Suprapubic skin (tissue), 4 donors: Measurements from ENCODE around the gene TIMP1. TPM values are rescaled to one million over a fixed set of nuclear protein-coding genes. Genes with fewer than 3 reads are reported as not detected.
A peak's percentile ranks its signal among the peaks of the same experiment; 100 is the strongest.

Experiments
- DNase-seq, 2 donors: peaks; one replicate each; pipeline ENCODE4 v3.0.0-alpha.2; 2019; ENCODE audit warnings: low spot score in 2 of 2
- H3K27ac ChIP-seq: fragments of 200-600 bp; sonication (generic); one replicate; pipeline ENCODE4 v1.5.1; 2019
- H3K27me3 ChIP-seq: fragments of 200-600 bp; sonication (generic); one replicate; pipeline ENCODE4 v1.5.1; 2019
- H3K36me3 ChIP-seq: fragments of 200-600 bp; sonication (generic); one replicate; pipeline ENCODE4 v1.5.1; 2019
- H3K4me1 ChIP-seq: fragments of 200-600 bp; sonication (generic); one replicate; pipeline ENCODE4 v1.5.1; 2019
- H3K4me3 ChIP-seq: fragments of 200-600 bp; sonication (generic); one replicate; pipeline ENCODE4 v1.5.1; 2019; ENCODE audit warnings: mild to moderate bottlenecking
- H3K9me3 ChIP-seq: fragments of 200-600 bp; sonication (generic); one replicate; pipeline ENCODE4 v1.5.1; 2019
- CTCF ChIP-seq, 2 donors: fragments of 200-600 bp in 1 of 2; fragments of 450-650 bp in 1 of 2; sonication (generic) in 1 of 2; IDR thresholded peaks; one replicate each; pipeline ENCODE4 v1.5.1; 2016 to 2019; ENCODE audit warnings: antibody characterized with exemption in 2 of 2, mild to moderate bottlenecking in 1 of 2, moderate library complexity in 1 of 2
- EP300 ChIP-seq: sonication (generic); formaldehyde crosslinking; IDR thresholded peaks from one replicate; pipeline ENCODE4 v1.6.1; 2017; ENCODE audit warnings: antibody characterized with exemption
- POLR2A ChIP-seq, 2 donors: fragments of 450-650 bp; IDR thresholded peaks; one replicate each; pipeline ENCODE4 v1.6.1; 2017; ENCODE audit warnings: antibody characterized with exemption in 2 of 2, mild to moderate bottlenecking in 2 of 2, moderate library complexity in 2 of 2
- POLR2AphosphoS5 ChIP-seq, 3 donors: sonication (generic); formaldehyde crosslinking; IDR thresholded peaks; one replicate each; pipeline ENCODE4 v1.6.1; 2017; ENCODE audit warnings: antibody characterized with exemption in 3 of 3
- WGBS: methylation state at CpG from one replicate; pipeline ENCODE4 v1.1.5; 2018; 5-methylcytosine and 5-hydroxymethylcytosine counted together
- total RNA-seq, 4 donors: library from RNA; depleted of rRNA; stranded (reverse); fragments of >200 nt; gene quantifications; one replicate each; pipeline ENCODE4 v1.1.0, GENCODE V29; 2016

The TIMP1 gene
- total RNA-seq, 4 donors from 2014 or later: 37.7 to 94.2 (median 69.2) TPM

- peak within 1 kb of the TSS; percentile 7 for H3K4me3 ChIP-seq
- H3K4me1 ChIP-seq: no peaks in the 10 kb centered on the region
- no peak within 1 kb of the TSS for H3K27ac ChIP-seq
- no peaks in the 10 kb centered on the region for H3K36me3 ChIP-seq
- 79% methylated on average over 5 of the region's 14 CpGs for WGBS
- no peak for TF ChIP-seq POLR2AphosphoS5 (IDR thresholded peaks at IDR 0.05)
- TF ChIP-seq CTCF (IDR thresholded peaks at IDR 0.05): no peak
- TF ChIP-seq EP300: no peak
- TF ChIP-seq POLR2A (IDR thresholded peaks at IDR 0.05): no peak
- no peak for DNase-seq
- H3K27me3 ChIP-seq: no peaks in the 10 kb centered on the region
- H3K9me3 ChIP-seq: no peaks in the 10 kb centered on the region
Measured at GRCh38 chrX:47629419-47630200, 47.4 kb downstream of the TIMP1 start, which contains the start of gene CFP. Gene CFP (minus strand): TSS chrX:47629930. CDS start chrX:47629844, 86 bp downstream.

GRCh38 chrX:47631676-47632075, 49.4 kb downstream of the TIMP1 start:
- H3K27ac ChIP-seq: no peak overlapping the region

GRCh38 chrX:47632666-47633065, 50.4 kb downstream of the TIMP1 start:
- DNase-seq: no peak
- no peaks in the 10 kb centered on the region for H3K27me3 ChIP-seq
- no peaks in the 10 kb centered on the region for H3K9me3 ChIP-seq
- H3K36me3 ChIP-seq: peaks cover 17% of the 10 kb centered on the region
- TF ChIP-seq EP300: no peak
- no peak for TF ChIP-seq CTCF (IDR thresholded peaks at IDR 0.05)
- no peak for TF ChIP-seq POLR2A (IDR thresholded peaks at IDR 0.05)
- no peak for TF ChIP-seq POLR2AphosphoS5 (IDR thresholded peaks at IDR 0.05)
- no peak overlapping the region for H3K27ac ChIP-seq
- H3K4me1 ChIP-seq: no peaks in the 10 kb centered on the region
- 71% methylated on average over 4 of the region's 4 CpGs for WGBS
- H3K4me3 ChIP-seq: no peak overlapping the region

More at GRCh38 chrX:47631676-47632075, 49.4 kb downstream of the TIMP1 start:
- Histone ChIP-seq H3K9me3 (no peaks in the 10 kb centered on the region), H3K4me3 (no peak overlapping the region), H3K36me3 (peaks cover 7% of the 10 kb centered on the region), H3K27me3 (no peaks in the 10 kb centered on the region), H3K4me1 (no peaks in the 10 kb centered on the region)
- WGBS: 84% methylated on average over 5 of the region's 5 CpGs
- TF ChIP-seq EP300: no peak
- TF ChIP-seq POLR2AphosphoS5 (IDR thresholded peaks at IDR 0.05): no peak
- TF ChIP-seq POLR2A (IDR thresholded peaks at IDR 0.05): no peak
- TF ChIP-seq CTCF (IDR thresholded peaks at IDR 0.05): no peak
- DNase-seq: no peak

GRCh38 chrX:47633689-47634590, 51.7 kb downstream of the TIMP1 start:
- no peak overlapping the region for H3K27ac ChIP-seq
- H3K27me3 ChIP-seq: no peaks in the 10 kb centered on the region
- no peak for TF ChIP-seq POLR2AphosphoS5 (IDR thresholded peaks at IDR 0.05)
- TF ChIP-seq EP300: no peak
- TF ChIP-seq POLR2A (IDR thresholded peaks at IDR 0.05): no peak
- no peak for TF ChIP-seq CTCF (IDR thresholded peaks at IDR 0.05)
- 74% methylated on average over 14 of the region's 14 CpGs for WGBS
- H3K4me3 ChIP-seq: no peak overlapping the region
- H3K9me3 ChIP-seq: no peaks in the 10 kb centered on the region
- H3K4me1 ChIP-seq: no peaks in the 10 kb centered on the region
- DNase-seq: no peak
- H3K36me3 ChIP-seq: peaks cover 28% of the 10 kb centered on the region
